K562 (cell line): ENCODE measurements around the gene TNFAIP1. TPM values are rescaled to one million over a fixed set of nuclear protein-coding genes. Genes with fewer than 3 reads are reported as not detected.

Source experiments
- ATAC-seq: fragments of 200-7000 bp; cut with Tn5 transposase; 3 replicates; pipeline ENCODE4 v1.9.1; 2020; ENCODE audit warnings: moderate library complexity
- BruUV-seq: library from RNA; stranded (reverse); fragments of 400-500 nt; replicated peaks from 2 replicates; lab custom pipeline; 2021; lab: Mats Ljungman, UMichigan
- CTCF ChIA-PET: fragments of 300-600 bp; formaldehyde crosslinking; extraction: SDS; loops from one replicate; lab custom pipeline; 2021; ENCODE audit warnings: low intra/inter-chr PET ratio; lab: Yijun Ruan, JAX
- POLR2A ChIA-PET: fragments of 300-600, 350-650 bp; sonication (Branson Sonifier 250); formaldehyde crosslinking; extraction: SDS; loops from one replicate; lab custom pipeline; 2021; ENCODE audit warnings: antibody characterized with exemption, inconsistent platforms; lab: Yijun Ruan, JAX
- DNase-seq, 4 experiments: peaks; one replicate each; pipeline versions ENCODE4 v3.0.0 to v3.0.0-alpha.2; 2011 to 2018; ENCODE audit warnings: low spot score in 3 of 4, mixed read lengths in 3 of 4; ENCODE audit errors: extremely low read depth in 1 of 4
- FAIRE-seq: peaks from 2 replicates; lab custom pipeline; 2011; peaks lifted over from hg19 to GRCh38; lab: Jason Lieb, UNC
- H2AFZ ChIP-seq: 2 replicates; pipeline ENCODE4 v1.6.0; 2011; ENCODE audit warnings: low read depth, low read length, control low read depth, inconsistent platforms
- H3K27ac ChIP-seq: fragments of 200-600 bp; 3 replicates; pipeline ENCODE4 v1.8.0; 2011; ENCODE audit warnings: low read depth, mild to moderate bottlenecking, control low read depth, inconsistent platforms, low read length, moderate library complexity, mixed read lengths; ENCODE audit errors: extremely low read depth
- H3K27me3 ChIP-seq, 2 experiments: fragments of 300-600 bp in 1 of 2; 2 replicates in 1 of 2; 3 replicates in 1 of 2; pipeline versions ENCODE4 v1.6.0 to v1.8.0; 2011; ENCODE audit warnings: inconsistent platforms in 2 of 2, low read length in 2 of 2, mild to moderate bottlenecking in 1 of 2, mixed read lengths in 1 of 2, moderate library complexity in 1 of 2; ENCODE audit not compliant: control insufficient read depth in 2 of 2, insufficient read depth in 2 of 2
- H3K36me3 ChIP-seq: fragments of 300-600 bp; 3 replicates; pipeline ENCODE4 v1.8.0; 2011; ENCODE audit warnings: mild to moderate bottlenecking, low read length, inconsistent platforms; ENCODE audit not compliant: control insufficient read depth, insufficient read depth
- H3K4me1 ChIP-seq, 2 experiments: fragments of 200-600 bp in 1 of 2; replicated peaks in 1 of 2; 2 replicates in 1 of 2; 3 replicates in 1 of 2; pipeline versions ENCODE4 v1.5.1 to v1.8.0; 2011; ENCODE audit warnings: inconsistent platforms in 2 of 2, low read length in 2 of 2, mild to moderate bottlenecking in 1 of 2, mixed read lengths in 1 of 2, moderate library complexity in 1 of 2; ENCODE audit not compliant: control insufficient read depth in 2 of 2, insufficient read depth in 2 of 2
- H3K4me2 ChIP-seq: 2 replicates; pipeline ENCODE4 v1.6.1; 2011; ENCODE audit warnings: low read length, control low read depth, inconsistent platforms, mixed read lengths; ENCODE audit not compliant: insufficient read depth
- H3K4me3 ChIP-seq: fragments of 200-600 bp; sonication (generic), shearing (Covaris generic); 2 replicates; pipeline ENCODE4 v1.5.1; 2016; ENCODE audit warnings: control low read depth, inconsistent platforms
- H3K79me2 ChIP-seq: fragments of 200-600 bp; 3 replicates; pipeline ENCODE4 v1.8.0; 2011; ENCODE audit warnings: low read length, inconsistent platforms; ENCODE audit not compliant: control insufficient read depth, insufficient read depth
- H3K9ac ChIP-seq, 2 experiments: 2 replicates each; pipeline versions ENCODE4 v1.6.0 to v1.6.1; 2011; ENCODE audit warnings: low read depth in 2 of 2, low read length in 2 of 2, control low read depth in 1 of 2, inconsistent platforms in 1 of 2, mild to moderate bottlenecking in 1 of 2, mixed read lengths in 1 of 2; ENCODE audit not compliant: insufficient read depth in 1 of 2
- H3K9me1 ChIP-seq: one replicate; pipeline ENCODE4 v1.6.0; 2011; ENCODE audit warnings: inconsistent platforms, mild to moderate bottlenecking, low read length, moderate library complexity; ENCODE audit not compliant: control insufficient read depth, insufficient read depth
- H3K9me3 ChIP-seq: replicated peaks from 2 replicates; pipeline ENCODE4 v1.5.1; 2011; ENCODE audit warnings: low read depth, low read length, inconsistent platforms; ENCODE audit not compliant: control insufficient read depth, insufficient read depth
- H4K20me1 ChIP-seq: replicated peaks from 2 replicates; pipeline ENCODE4 v1.6.1; 2011; ENCODE audit warnings: low read length, inconsistent platforms, mixed read lengths; ENCODE audit not compliant: control insufficient read depth, insufficient read depth
- FOXJ2 ChIP-seq: fragments of 200-800 bp; sonication (Bioruptor generic); IDR thresholded peaks from 2 replicates; pipeline ENCODE4 v1.6.1; 2016; ENCODE audit warnings: missing genetic modification characterization, missing compliant biosample characterization
- PTBP1 ChIP-seq: fragments of 200-400 bp; formaldehyde crosslinking; IDR thresholded peaks from 2 replicates; pipeline ENCODE4 v1.6.1; 2017; ENCODE audit warnings: low read depth, low read length
- SMAD4 ChIP-seq: fragments of 250-450 bp; sonication (Bioruptor Pico); conservative IDR thresholded peaks from 2 replicates; pipeline ENCODE4 v1.8.0; 2021; ENCODE audit warnings: inconsistent platforms, mild to moderate bottlenecking, moderate library complexity
- ZNF311 ChIP-seq: fragments of 250-450 bp; sonication (Bioruptor Pico); IDR thresholded peaks from 2 replicates; pipeline ENCODE4 v1.4.0; 2020; ENCODE audit warnings: mild to moderate bottlenecking, moderate library complexity
- ZNF436 ChIP-seq: fragments of 250-450, 450-650 bp; sonication (Bioruptor Pico); formaldehyde crosslinking; IDR thresholded peaks from 2 replicates; pipeline ENCODE4 v1.7.0; 2020; ENCODE audit warnings: mild to moderate bottlenecking
- ZSCAN29 ChIP-seq: fragments of 450-650 bp; IDR thresholded peaks from 2 replicates; pipeline ENCODE4 v1.6.1; 2017
- WGBS: fragments of 100-300 bp; shearing (Covaris generic); methylation state at CpG from one replicate; pipeline ENCODE4 v1.1.6; 2016; ENCODE audit warnings: low coverage, mixed read lengths; ENCODE audit not compliant: insufficient coverage; ENCODE audit errors: missing lambda C conversion rate; 5-methylcytosine and 5-hydroxymethylcytosine counted together
- in situ Hi-C: fragments of 300-500 bp; cut with MboI; formaldehyde crosslinking; loops from 4 replicates; pipeline ENCODE4 v1.15.0; 2018; ENCODE audit warnings: inconsistent platforms, mixed read lengths
- intact Hi-C: fragments of 100-400 bp; cut with micrococcal nuclease; formaldehyde crosslinking; loops from 2 replicates; pipeline ENCODE4 v1.14.2; 2022
- polyA plus RNA-seq, 8 experiments: library from polyadenylated mRNA; depleted of rRNA in 4 of 8; stranded (reverse) in 5 of 8; unstranded in 3 of 8; fragments of >200 nt; fragmentation: Nextera tagmentation in 2 of 8; fragmentation: Illumina TruSeq in 1 of 8; extraction: Ambion mirVana in 2 of 8; extraction: Trizol in 1 of 8; gene quantifications; 2 replicates each; pipeline versions ENCODE4 v1.2.1 to v1.2.3, GENCODE V29; 2011 to 2014; ENCODE audit warnings: inconsistent platforms in 1 of 8, missing spikeins in 1 of 8
- total RNA-seq, 7 experiments: library from RNA; depleted of rRNA in 6 of 7; stranded (reverse); fragments of >200 nt in 6 of 7; fragmentation: Illumina TruSeq in 2 of 7; extraction: Trizol in 2 of 7; gene quantifications; 2 replicates each; pipeline versions ENCODE4 v1.2.1 to v1.2.3, GENCODE V29; 2011 to 2021; ENCODE audit warnings: low replicate concordance in 1 of 7
- TF ChIP-seq, protein P1 (sequence below): fragments of 450-650 bp; IDR thresholded peaks from 2 replicates; pipeline ENCODE4 v1.6.1; 2018; ENCODE audit warnings: mild to moderate bottlenecking, low read depth; ENCODE audit not compliant: partially characterized antibody
- TF ChIP-seq, protein P2 (sequence below): sonication (generic); formaldehyde crosslinking; IDR thresholded peaks from 2 replicates; pipeline ENCODE4 v1.8.1; 2023; ENCODE audit warnings: mild to moderate bottlenecking, missing genetic modification reagents
- TF ChIP-seq, protein P3 (sequence below): sonication (generic); formaldehyde crosslinking; IDR thresholded peaks from 2 replicates; pipeline ENCODE4 v1.8.0; 2022; ENCODE audit warnings: mild to moderate bottlenecking, missing genetic modification reagents
- TF ChIP-seq, protein P4 (sequence below): fragments of 450-650 bp; formaldehyde crosslinking; IDR thresholded peaks from 2 replicates; pipeline ENCODE4 v1.4.0; 2020; ENCODE audit warnings: mild to moderate bottlenecking
- TF ChIP-seq, protein P5 (sequence below): sonication (generic); formaldehyde crosslinking; IDR thresholded peaks from 2 replicates; pipeline ENCODE4 v1.8.1; 2023; ENCODE audit warnings: mild to moderate bottlenecking, missing genetic modification reagents, moderate library complexity

The TNFAIP1 gene
- total and polyA plus RNA-seq, 9 of the 15 experiments (the other 6 are each of a cell fraction or from before 2014, with no cell fraction given): 2.1 to 20.1 (median 8.2) TPM

DNA sequence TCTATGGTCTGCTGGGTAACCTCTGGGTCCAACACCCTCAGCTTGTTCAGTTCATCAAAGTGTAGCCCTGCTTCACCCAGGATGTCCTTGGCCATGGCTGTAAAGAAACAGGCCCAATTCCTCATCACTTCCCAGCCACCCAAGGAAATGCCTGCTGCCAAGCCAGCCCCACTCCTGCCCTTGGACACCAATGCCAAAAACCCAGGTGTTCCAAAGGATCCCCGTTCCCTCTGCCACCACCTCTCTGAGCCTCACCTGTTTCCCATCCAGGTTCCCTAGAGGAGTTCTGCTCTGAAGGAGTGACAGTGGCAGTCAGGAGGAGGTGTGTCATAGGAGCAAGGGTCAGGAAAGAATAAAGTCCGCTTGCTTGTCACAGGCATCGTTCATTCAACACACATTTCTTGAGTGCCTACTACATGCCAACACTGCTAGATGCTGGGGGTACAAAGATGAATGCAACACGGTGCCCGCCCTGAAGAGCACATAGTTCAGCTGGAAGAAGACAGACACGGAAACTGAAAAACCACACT is 3.6 kb upstream of the TNFAIP1 start:
- Histone ChIP-seq H3K4me1 (peaks cover 16 to 17% of the 10 kb centered on the region in 2 experiments; a peak in 4 of 5 replicates), H3K4me2 (no peak overlapping the region), H3K4me3 (no peak overlapping the region), H3K36me3 (peaks cover 40% of the 10 kb centered on the region), H3K79me2 (peaks cover 26% of the 10 kb centered on the region), H2AFZ (no peak overlapping the region), H3K9me3 (no peaks in the 10 kb centered on the region), H4K20me1 (peaks cover 14% of the 10 kb centered on the region), H3K27me3 (no peaks in the 10 kb centered on the region), H3K27ac (no peak overlapping the region), H3K9ac (no peak overlapping the region), H3K9me1 (no peaks in the 10 kb centered on the region)
- ChIA-PET POLR2A (interaction anchor here (0.7 to 6.5 kb wide), 5 partner anchors 10 to 41 kb away, joined by 3 to 62 read pairs (median 3); partner anchors contain the start of genes POLDIP2 and TMEM97), CTCF (no interaction called here)
- no TSS peak for BruUV-seq
- TF ChIP-seq ZNF436 (CRISPR knock-in tag): no peak
- TF ChIP-seq ZNF311 (CRISPR knock-in tag): no peak
- TF ChIP-seq, protein P1, sequence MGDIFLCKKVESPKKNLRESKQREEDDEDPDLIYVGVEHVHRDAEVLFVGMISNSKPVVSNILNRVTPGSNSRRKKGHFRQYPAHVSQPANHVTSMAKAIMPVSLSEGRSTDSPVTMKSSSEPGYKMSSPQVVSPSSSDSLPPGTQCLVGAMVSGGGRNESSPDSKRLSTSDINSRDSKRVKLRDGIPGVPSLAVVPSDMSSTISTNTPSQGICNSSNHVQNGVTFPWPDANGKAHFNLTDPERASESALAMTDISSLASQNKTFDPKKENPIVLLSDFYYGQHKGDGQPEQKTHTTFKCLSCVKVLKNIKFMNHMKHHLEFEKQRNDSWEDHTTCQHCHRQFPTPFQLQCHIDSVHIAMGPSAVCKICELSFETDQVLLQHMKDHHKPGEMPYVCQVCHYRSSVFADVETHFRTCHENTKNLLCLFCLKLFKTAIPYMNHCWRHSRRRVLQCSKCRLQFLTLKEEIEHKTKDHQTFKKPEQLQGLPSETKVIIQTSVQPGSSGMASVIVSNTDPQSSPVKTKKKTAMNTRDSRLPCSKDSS: no peak
- no peak for TF ChIP-seq FOXJ2
- no peak for TF ChIP-seq SMAD4 (CRISPR knock-in tag)
- no peak for TF ChIP-seq PTBP1
- TF ChIP-seq, protein P2, sequence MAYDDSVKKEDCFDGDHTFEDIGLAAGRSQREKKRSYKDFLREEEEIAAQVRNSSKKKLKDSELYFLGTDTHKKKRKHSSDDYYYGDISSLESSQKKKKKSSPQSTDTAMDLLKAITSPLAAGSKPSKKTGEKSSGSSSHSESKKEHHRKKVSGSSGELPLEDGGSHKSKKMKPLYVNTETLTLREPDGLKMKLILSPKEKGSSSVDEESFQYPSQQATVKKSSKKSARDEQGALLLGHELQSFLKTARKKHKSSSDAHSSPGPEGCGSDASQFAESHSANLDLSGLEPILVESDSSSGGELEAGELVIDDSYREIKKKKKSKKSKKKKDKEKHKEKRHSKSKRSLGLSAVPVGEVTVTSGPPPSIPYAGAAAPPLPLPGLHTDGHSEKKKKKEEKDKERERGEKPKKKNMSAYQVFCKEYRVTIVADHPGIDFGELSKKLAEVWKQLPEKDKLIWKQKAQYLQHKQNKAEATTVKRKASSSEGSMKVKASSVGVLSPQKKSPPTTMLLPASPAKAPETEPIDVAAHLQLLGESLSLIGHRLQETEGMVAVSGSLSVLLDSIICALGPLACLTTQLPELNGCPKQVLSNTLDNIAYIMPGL (CRISPR knock-in tag): no peak
- TF ChIP-seq, protein P3, sequence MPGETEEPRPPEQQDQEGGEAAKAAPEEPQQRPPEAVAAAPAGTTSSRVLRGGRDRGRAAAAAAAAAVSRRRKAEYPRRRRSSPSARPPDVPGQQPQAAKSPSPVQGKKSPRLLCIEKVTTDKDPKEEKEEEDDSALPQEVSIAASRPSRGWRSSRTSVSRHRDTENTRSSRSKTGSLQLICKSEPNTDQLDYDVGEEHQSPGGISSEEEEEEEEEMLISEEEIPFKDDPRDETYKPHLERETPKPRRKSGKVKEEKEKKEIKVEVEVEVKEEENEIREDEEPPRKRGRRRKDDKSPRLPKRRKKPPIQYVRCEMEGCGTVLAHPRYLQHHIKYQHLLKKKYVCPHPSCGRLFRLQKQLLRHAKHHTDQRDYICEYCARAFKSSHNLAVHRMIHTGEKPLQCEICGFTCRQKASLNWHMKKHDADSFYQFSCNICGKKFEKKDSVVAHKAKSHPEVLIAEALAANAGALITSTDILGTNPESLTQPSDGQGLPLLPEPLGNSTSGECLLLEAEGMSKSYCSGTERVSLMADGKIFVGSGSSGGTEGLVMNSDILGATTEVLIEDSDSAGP (CRISPR knock-in tag): no peak
- TF ChIP-seq, protein P4, sequence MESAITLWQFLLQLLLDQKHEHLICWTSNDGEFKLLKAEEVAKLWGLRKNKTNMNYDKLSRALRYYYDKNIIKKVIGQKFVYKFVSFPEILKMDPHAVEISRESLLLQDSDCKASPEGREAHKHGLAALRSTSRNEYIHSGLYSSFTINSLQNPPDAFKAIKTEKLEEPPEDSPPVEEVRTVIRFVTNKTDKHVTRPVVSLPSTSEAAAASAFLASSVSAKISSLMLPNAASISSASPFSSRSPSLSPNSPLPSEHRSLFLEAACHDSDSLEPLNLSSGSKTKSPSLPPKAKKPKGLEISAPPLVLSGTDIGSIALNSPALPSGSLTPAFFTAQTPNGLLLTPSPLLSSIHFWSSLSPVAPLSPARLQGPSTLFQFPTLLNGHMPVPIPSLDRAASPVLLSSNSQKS (CRISPR knock-in tag): no peak
- TF ChIP-seq, protein P5, sequence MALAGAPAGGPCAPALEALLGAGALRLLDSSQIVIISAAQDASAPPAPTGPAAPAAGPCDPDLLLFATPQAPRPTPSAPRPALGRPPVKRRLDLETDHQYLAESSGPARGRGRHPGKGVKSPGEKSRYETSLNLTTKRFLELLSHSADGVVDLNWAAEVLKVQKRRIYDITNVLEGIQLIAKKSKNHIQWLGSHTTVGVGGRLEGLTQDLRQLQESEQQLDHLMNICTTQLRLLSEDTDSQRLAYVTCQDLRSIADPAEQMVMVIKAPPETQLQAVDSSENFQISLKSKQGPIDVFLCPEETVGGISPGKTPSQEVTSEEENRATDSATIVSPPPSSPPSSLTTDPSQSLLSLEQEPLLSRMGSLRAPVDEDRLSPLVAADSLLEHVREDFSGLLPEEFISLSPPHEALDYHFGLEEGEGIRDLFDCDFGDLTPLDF (CRISPR knock-in tag): no peak
- no peak for TF ChIP-seq ZSCAN29
- in situ Hi-C loops: no loop called here
- 49% methylated on average over 6 of the region's 6 CpGs for WGBS
- ATAC-seq: no peak
- no peak for FAIRE-seq
- no peak for DNase-seq
- intact Hi-C loops: no loop called here
